Measurements from ENCODE around the gene SETBP1. TPM values are rescaled to one million over a fixed set of nuclear protein-coding genes. Genes with fewer than 3 reads are reported as not detected.

Gene SETBP1
- total and polyA plus RNA-seq, 8 donors = 19.7 to 27.5 (median 21.5) TPM

DNA sequence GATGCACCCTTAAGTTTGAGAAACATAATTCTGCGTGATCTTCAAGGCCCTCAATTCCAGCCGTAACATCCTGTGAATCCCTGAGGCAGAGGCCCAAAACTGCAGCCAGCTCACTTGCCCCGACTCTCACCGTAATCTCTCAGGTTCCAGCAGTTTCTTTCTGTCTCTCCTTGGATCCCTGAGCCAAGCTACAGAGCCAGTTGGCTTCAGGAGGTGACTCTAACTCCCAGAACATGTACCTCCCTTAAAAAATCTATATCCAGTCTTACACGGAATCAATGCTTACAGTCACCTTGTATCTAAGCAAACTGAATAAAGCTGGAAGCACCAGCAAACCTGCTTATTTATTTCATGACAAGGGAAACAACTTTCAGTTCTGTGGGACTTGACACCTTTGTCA, 300.4 kb downstream of the SETBP1 start:
- no peak for TF ChIP-seq CTCF (IDR thresholded peaks at IDR 0.05)
- H3K4me3 ChIP-seq = no peak overlapping the region
- DNase-seq (no peak), ATAC-seq (no peak)
- intact Hi-C loops (cut with DNase I) = no loop called here
- H3K27me3 ChIP-seq = no peaks in the 10 kb centered on the region
- H3K27ac ChIP-seq = no peak overlapping the region
- H3K4me1 ChIP-seq = peaks cover 0 to 4% of the 10 kb centered on the region in 2 donors
- no peaks in the 10 kb centered on the region for H3K9me3 ChIP-seq
- H3K36me3 ChIP-seq = no peaks in the 10 kb centered on the region

- no peak for ATAC-seq
Measured at GRCh38 chr18:44986933-44987332, 306.2 kb downstream of the SETBP1 start.

DNA sequence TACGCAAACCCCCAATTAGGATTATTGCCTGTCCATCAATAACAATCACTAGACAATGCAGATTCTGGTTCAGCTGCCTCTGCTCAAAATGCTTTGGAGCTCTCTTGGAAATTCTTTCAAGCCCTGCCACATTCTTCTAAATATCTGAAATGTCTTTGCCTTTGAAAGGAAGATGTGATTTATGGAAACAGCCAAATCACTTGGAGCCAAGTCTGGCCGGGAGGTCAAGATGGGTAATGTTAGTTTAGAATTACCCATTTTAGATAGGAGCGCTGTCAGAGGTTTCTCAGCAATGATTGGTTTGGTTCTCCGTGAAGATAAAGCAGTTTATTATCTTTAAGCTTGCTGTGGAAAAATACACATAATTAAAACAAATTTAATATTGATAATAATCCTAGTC, 306.7 kb downstream of the SETBP1 start:
- TF ChIP-seq CTCF (IDR thresholded peaks at IDR 0.05) = no peak

More at GRCh38 chr18:44986933-44987332, 306.2 kb downstream of the SETBP1 start:
- Histone ChIP-seq H3K27ac (no peak overlapping the region), H3K4me3 (no peak overlapping the region), H3K36me3 (no peaks in the 10 kb centered on the region), H3K27me3 (no peaks in the 10 kb centered on the region), H3K4me1 (no peaks in the 10 kb centered on the region), H3K9me3 (no peaks in the 10 kb centered on the region)
- no peak for DNase-seq
- intact Hi-C loops (cut with DNase I) = no loop called here
- no peak for TF ChIP-seq CTCF (IDR thresholded peaks at IDR 0.05)

DNA sequence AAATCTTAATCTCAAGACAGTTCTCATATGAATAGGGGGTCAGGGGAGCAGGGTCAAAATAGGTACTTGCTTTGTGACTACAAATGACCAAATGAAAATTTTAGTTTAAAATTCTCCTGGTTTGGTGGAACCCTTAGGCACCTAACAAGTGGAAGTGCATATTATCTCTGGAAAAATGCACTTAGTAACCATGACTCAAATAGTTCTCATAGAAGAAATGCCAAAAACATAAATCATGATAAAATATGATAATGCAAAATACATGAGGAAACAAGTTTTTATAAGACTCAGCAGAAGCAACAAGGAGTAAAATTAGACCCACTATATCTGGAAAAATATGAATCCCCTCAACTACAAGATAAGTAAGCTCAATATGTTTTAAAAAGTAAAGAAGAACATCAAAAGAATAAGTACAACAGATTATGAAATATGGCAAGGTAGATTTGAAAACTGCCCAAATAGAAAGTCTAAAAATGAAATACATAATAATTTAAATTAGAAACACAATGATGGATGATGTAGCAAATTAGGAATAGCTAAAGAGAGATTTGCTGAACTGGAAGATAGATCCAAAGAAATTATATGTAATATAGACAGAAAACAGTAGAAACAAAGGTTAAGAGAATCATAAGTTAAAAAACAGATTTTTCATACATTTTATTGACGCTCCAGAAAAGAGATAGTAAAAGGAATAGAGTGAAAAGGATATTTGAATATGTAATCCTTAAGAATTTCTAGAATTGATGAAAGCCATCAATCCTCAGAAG, 308.3 kb downstream of the SETBP1 start:
- H3K9me3 ChIP-seq = no peaks in the 10 kb centered on the region
- TF ChIP-seq CTCF (IDR thresholded peaks at IDR 0.05) = no peak
- no peaks in the 10 kb centered on the region for H3K27me3 ChIP-seq
- H3K4me3 ChIP-seq = no peak overlapping the region
- H3K36me3 ChIP-seq = no peaks in the 10 kb centered on the region
- no peak overlapping the region for H3K27ac ChIP-seq
- H3K4me1 ChIP-seq = no peaks in the 10 kb centered on the region
- intact Hi-C loops (cut with DNase I) = no loop called here
- DNase-seq (no peak), ATAC-seq (no peak)

More for the DNA sequence above, 306.7 kb downstream of the SETBP1 start:
- Histone ChIP-seq H3K27me3 (no peaks in the 10 kb centered on the region), H3K36me3 (no peaks in the 10 kb centered on the region), H3K27ac (no peak overlapping the region), H3K4me1 (no peaks in the 10 kb centered on the region), H3K4me3 (no peak overlapping the region), H3K9me3 (no peaks in the 10 kb centered on the region)
- no peak for ATAC-seq
- no peak for DNase-seq
- intact Hi-C loops (cut with DNase I) = no loop called here

DNA sequence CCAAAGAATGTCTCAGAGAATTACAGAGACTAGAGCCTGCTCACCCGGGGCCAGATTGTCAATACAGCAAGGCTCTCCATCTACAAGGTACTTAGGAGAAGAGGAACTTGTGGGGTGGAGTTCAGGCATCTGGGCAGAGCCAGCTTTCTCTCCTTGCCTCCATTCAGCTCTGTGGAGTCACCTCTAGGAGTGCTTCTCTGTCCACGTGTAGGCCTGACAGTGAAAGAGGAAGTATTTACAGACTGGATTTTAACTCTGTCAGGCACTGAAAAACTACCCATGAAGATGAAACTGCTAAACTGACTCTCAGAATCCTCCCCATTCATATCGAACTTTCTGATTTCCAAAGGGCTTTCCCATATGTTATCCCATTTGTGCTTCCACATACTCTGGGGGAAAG, 315.6 kb downstream of the SETBP1 start:
- intact Hi-C loops (cut with DNase I) = no loop called here
- H3K4me3 ChIP-seq = no peak overlapping the region
- no peak for ATAC-seq

More for the DNA sequence above, 315.6 kb downstream of the SETBP1 start:
- Histone ChIP-seq H3K27ac (no peak overlapping the region), H3K9me3 (no peaks in the 10 kb centered on the region), H3K27me3 (no peaks in the 10 kb centered on the region), H3K4me1 (no peaks in the 10 kb centered on the region), H3K36me3 (no peaks in the 10 kb centered on the region)
- no peak for DNase-seq
- TF ChIP-seq CTCF (IDR thresholded peaks at IDR 0.05) = no peak

Measured in left lung (tissue), 10 donors.